Anterior cingulate cortex (tissue), 58 donors: ENCODE measurements around the gene CLIC5.

Experiments used
- DNase-seq, 58 donors: peaks; one replicate each; lab custom pipeline; 2025; lab: John Stamatoyannopoulos, UW

Gene CLIC5

DNA sequence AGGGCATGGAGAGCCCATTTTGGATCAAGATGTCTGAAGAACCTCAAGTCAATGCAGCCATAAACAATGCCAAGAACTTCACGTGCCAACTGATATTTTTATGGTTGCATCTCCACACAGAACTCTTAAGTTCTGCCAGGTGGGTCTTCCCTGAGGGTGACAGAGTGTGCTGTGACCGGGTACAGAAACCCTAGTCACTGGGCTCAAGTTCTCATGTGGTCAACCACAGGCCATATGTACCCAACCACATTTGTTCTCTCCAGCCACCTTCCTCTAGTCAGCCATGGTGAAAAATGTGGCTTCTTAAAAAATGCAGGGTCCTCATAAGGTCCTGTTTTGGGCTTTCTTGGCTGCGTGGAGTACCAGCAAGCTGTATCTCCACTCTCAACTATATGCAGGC lies 48.9 kb downstream of the CLIC5 start:
- no peak for DNase-seq

DNA sequence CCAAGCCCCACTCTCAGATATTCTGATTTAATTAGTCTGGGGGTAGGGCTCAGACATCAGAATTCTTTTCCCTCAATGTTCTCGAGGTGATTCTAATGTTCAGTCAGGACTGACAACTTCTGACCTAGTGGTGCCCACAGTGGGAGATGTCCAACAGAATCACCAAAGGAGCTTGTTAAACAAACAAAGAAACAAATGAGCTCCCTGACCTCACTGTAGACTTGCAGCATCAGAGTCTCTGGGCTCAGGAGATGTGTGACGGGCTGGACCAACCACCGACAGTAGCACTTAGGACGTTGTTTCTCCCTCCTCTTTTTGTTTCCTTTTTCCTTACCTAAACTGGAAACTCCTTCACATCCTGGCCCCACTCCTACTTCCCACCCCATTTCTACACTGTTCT lies 49.3 kb downstream of the CLIC5 start:
- no peak for DNase-seq

DNA sequence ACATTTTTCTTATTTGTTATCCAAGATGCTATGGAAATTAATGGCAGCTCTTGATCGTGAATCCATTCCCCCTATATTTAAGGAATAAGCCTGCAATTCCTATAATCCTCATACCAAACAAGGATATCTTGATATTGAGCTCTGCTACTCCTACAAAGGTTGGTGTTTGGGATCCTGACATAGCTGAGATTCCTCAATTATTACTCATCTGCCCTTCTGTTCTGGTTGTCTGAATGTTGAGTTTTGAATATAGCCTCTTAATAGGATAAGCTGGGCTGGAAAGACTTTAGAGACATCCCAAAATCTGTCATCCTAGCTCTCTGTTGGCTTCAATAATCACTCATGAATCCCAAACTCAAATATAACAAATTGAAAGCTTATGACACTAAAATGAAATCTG lies 49.9 kb downstream of the CLIC5 start:
- no peak for DNase-seq

DNA sequence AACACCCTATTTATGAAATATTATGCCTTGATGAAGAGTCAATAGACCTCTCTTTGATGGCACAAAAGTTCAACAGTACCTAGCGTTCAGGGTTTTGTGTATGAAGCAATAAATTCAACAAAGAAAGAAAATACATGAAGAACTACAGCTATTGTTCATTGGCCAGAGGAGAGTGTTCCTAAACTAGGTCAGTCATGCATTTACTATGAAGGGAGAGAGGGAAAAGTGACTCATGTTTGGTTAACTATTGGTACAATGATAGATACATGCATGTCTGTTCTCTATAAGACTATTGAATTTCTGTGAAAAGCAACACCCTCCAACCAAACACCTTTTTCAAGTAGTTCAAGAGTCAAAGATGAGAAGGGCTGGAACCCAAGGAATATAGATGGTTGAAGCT lies 50.7 kb downstream of the CLIC5 start:
- DNase-seq = no peak

DNA sequence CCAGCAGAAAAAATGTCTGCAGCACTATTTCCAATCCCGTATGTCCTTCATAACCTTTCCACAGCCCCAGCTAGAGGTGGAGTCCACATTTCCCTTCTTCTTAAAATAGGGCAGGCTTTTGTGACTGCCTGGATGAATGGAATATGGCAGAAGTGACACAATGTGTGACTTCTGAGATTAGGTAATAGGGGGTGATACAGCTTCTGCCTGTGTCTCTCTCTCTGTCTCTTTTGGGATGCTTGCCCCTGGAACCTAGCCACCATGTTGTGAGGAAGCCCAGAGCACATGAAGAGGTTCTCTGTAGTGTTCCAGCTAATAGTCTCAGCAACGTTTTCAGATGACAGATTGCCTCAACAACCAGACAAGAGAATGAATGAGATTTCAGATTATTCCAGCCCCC lies 51.4 kb downstream of the CLIC5 start:
- no peak for DNase-seq

DNA sequence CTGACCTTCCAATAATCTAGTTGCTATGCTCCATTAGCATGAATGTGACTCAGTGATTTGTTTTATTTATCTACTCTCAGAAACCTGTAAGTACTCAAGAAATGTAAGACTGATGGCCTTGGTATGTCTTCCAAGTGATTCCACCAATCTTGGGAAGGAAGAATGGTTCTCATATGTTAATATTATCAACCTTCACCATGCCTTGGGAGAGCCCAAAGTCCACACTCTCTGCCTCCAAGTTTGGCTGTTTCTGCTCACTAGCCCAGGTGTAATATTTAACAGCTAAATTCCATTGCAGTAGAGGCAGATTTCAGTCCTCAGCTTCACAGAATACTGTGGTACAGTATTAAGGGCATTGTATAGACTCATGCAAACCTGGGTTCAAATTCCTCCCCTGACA lies 51.8 kb downstream of the CLIC5 start:
- DNase-seq = no peak

DNA sequence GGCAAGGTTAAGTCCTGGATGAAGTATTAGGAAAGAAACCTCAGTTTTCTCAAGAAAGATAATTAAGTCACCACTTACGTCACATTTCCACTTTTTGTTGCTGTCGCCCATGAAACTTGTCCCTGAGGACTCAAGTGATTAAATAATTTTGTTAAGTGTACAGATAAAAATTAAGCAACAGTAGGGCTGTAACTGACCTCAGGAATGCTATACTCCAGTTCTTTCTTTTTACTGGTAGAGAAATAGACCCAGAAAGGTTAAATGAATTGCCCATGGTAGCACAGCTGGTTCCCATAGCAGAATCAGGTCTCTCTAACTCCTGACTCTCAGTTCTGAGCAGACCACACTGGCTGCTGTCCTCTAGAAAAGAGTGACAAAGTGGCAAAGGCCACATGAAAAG lies 54.5 kb downstream of the CLIC5 start:
- DNase-seq = no peak

DNA sequence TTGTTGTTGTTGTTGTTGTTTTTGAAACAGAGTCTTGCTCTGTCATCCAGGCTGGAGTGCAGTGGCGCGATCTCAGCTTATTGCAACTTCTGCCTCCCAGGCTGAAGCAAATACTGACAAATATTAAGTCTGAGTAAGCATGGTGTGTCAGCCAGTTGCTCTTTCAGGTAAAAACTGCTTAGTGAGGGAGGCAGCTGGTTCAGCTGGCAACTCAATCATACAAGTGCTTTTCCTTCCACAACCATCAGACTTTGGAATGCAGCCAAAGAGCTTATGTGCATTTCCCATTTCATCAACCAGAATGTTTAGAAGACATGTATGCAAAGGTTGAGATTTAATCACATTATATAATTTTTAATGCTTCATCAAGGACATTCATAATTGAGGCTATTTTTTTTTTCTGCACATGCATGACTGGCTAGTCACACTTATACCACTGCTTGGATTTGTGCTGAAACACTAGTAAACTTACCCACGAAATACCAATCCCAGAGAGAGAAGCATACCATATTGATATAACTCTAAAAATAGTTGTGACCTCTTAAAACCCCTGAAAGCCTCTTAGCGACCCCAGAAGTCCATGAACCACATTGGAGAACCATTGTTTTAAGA lies 56.0 kb downstream of the CLIC5 start:
- DNase-seq = no peak

DNA sequence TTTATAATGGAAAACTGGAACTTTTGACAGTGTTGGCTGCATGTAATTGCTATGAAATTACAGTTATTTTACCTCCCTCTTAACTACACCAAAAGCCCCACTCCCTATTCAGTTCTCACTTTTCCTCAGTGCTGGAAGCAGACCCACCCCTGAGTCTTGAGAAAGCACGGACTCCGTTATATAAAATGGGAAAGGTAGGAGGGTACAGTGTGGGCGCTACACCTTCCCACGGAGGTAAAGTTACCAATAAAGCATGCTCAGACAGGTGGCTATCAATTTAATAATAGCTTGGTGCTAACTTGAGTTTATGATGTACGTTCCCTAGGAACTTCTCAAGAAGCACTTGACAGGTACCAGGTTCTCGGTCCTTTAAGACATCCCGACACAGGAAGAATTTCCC lies 59.0 kb downstream of the CLIC5 start:
- no peak for DNase-seq

DNA sequence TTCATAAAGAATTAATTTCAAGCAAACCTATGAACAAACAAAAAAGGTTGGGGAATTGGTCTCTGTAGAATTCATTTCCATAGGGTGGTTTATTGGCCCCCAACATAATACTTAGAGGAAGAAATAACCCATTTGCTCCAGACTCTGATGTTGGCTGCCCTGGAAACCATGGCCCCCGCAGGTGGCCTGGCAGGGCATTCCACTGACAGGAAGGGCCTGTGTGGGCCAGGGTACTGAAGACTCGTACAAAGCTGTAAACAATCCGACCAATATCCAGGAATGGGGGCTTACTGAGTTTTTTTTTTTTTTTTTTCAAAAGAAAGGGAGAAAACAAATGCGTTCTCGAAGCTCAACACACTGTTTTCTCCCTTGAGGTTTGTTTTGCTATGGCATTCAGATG lies 59.5 kb downstream of the CLIC5 start:
- DNase-seq = no peak

DNA sequence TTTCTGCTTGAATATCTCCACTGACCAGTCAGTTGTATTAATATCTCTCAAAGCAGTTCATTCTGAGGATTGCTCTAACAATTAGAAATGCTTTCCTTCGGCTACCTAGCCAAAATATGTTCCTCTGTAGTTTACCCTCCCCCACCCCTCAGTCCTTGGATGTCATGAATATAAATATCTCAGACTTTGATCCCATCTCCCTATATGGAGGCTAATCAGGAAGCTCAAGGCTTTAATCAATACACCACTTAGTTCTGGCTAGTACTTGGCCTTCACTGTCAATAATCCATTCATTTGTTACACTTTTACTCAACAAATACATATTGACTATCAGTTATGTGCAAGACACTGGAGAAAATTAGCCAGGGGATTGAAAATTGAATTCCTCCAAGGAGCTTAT lies 60.1 kb downstream of the CLIC5 start:
- DNase-seq = no peak

DNA sequence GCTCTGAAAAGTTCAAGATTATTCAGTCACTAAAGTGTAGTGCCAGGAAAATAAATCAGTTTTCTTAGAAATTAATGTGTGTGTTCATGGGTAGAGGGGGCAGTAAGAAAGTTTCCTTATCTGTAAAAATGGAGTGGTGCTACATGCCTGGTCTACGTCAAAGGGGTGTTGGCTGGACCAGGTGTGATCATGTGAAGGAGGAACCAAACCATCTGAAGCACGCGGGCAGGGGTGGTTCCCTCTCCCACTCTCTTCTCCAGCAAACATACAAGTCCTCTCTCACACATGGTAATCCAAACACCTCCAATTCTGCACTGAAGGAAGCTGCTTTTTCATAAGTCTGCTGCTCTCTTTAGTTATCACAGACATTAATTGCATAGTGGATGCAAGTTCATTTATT lies 63.1 kb downstream of the CLIC5 start:
- no peak for DNase-seq

DNA sequence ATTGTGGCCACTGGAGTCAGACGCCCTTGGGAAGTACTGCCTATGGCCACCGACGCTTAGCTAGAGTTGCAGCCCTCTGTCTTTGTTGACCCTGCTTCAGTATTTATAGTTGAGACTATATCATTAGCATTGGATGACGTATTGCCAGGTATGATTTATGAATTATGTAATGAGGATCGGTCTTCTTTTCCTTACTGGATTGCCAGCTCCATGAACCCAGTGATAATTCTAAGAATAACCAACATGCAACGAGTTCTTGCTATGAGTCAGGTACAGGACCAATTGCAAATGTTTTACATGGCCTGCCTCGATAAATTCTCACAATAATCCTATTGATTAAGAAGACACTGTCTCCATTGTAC lies 63.5 kb downstream of the CLIC5 start:
- DNase-seq = no peak

DNA sequence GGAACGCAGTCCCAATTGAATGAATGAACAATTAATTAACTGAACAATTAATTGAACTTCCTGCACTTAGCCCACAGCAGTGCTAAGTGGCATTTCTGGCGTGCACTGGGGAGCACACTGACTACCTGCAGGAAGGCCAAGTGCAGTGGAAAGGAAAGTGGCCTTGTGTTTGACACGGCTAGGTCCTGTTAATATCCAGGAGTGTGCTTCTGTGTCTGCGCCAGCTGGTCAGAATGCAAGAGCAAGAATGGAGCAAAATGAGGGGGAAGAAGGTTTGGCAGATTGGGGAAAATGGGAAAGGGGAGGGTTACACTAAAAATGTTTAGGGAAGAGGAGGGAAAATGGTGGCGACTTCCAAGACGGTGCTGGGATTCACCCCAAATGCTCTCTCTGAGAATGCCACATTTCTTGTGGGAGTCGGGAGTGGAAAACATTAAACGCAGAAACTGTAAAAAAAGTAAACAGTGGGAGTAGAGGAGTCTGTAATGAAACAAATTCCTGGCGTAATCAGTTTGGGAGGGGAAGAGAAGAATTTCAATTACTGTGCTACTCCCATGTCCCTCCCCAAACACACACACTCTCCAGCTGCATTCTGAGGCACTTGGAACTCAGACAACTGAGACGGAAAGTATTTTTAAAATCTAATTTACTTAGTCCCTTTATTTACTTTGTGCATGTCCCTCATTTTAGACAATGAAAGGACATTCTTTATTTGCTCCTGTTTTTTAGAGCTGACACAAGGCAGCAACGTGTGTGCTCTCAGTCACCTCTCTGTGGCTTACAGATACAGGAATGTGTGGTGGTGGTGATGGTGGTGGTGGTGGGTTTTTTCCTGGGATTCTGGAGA lies 64.1 kb downstream of the CLIC5 start:
- no peak for DNase-seq

DNA sequence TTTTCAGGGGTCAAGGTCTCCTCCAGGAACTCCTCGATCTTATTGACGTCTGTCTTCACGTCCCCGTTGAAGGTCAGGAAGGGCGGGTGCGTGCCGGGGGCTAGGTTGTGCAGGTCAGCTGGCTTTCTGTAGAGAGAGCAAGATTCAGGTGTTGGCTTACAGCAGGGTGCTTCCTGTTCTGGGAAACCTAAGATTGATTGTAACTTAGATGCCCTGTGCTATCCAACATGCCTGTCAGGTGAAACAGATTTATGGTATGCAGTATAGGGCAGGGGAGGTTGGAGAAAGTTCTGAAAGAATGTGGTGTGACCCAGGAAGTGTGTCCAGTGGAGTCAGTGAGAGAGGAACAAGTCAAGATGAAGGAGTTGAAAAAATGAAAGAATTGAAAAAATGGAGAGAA lies 66.4 kb downstream of the CLIC5 start:
- DNase-seq = no peak

DNA sequence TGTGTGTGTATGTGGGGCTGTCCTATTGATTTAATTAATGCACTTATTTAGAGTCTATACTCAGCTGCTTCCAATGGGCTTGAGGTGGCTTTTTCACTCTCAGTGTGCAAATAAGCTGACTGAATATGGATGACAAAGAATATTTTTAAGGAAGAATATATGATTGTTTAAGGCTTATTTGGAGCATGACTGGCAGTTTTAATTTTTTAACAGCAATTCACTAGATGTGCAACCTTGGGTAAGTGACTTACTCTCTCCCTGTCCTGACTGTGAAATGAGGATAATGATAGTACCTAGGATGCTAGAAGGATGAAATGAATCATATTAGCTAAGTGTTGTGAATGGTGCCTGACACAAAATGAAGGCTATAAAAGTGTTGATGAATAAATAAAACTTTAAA lies 67.9 kb downstream of the CLIC5 start:
- no peak for DNase-seq

DNA sequence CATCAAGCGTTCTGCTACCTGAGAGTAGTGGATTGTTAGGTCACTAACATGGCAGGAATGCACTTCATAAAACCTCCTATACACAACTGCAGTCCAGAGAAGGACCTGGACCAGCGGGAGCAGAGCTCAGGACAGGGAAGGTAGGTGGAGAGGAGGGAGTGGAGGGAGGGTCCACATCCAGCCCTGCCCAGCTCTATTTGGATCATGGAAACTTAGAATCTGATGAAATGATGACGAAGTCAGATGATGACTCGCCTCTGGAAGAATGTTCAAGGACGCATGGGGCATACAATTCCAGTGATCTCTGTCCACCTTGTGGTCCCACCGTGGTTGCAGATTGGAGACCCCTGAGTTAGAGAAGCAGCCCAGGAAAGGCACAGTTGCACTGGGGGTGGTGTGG lies 68.8 kb downstream of the CLIC5 start:
- DNase-seq = no peak

DNA sequence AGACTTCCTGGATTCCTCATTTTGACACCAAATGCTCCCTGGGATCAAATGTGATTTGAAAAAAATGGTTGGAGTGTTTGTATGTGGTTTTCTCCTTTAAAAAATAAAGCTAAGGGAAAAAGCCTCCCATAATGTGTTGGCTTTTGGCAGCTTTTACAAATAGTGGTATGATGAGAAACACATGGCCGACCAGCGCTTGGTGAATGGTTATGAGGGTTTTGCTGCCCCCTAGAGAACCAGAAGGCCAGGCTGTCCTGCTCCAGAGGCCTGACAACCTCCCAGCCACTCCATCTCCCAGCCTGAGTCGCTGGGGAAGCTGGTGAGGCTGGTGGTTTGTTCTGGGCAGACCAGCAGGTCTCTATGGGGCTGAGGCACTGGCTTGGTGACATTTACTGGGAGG lies 69.3 kb downstream of the CLIC5 start:
- DNase-seq = no peak

DNA sequence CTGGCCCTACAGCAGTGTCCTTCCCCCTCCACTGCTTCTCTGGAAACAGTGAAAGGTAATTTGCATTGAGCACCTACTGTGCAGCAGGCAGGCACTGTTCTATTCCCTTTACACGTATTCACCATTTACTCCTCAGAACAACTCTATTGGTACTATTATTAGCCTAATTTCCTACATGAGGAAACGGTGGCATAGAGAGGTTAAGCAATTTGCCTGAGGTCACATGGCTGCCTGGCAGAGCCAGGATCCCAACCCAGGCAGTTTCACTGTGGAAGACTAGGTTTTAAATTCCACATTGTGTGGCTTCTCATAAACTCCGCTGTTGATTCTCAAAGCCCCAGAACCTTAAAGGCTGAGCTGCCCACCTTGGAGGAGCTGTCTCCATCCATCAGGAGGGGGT lies 72.7 kb downstream of the CLIC5 start:
- DNase-seq = no peak

DNA sequence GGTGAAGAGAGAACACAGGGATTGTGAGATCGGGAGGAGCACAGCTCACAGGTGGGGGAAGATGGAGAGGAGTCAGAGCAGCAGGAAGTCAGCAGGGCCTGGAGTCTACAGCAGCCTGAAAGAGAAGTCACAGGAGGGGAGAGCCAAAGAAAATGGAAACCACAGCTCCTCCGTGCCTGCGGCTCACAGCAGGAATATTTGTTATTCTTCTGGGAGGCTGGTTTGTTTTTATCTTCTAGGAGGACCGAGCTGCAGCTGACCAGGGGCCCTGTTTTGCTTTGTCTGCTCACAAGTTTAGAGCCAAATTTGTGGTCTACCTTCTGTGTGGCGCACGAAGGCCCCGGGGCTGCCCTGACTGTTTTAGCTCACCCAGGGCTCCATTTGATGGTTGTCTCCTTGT lies 81.8 kb downstream of the CLIC5 start:
- DNase-seq = no peak

DNA sequence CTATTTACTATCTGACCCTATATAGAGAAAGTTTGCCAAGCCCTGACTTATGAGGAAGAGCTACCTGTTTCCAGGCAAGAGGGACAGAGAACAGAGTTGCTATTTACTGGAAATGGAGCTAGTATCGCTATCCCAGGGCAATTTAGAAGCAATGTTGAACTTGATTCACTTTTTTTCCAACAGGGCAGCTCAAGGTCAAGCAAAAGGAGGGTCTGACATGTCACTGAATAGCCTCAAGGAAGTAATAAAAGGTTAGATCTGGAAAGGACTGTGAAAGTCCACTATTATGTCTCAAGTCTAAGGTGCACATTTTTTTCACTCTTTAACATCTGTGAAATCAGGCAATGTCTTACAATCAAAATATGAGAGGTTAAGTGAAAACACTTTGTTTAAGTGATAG lies 84.4 kb downstream of the CLIC5 start:
- DNase-seq = no peak

DNA sequence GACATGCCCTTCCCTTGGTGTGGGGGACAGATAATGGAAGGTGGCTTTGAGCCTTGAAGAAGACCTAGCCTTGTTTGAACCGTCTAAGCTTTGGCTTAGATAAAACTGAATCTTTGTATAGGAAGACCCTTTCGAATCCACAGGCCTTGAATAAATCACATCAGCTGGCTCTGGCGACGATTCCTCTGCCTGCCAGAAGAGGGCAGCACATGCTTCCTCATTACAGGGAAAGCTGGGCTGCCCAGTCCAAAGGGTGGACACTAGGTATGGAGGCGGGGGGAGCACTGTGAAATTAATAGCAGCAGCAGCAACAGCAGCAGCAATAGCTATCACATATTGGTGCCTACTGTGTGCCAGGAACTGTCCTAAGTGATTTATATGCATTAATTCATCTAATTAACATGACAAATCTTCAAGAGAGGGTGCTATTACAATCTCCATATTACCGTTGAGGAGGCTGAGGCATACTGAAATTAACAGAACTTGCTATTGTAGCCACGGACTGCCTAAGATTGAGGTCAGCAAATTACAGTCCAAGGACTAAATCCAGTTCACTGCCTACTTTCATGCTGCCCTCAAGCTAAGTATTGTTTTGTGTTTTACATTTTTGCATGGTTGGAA lies 85.1 kb downstream of the CLIC5 start:
- peak in 50 of 58 donors; percentile 4 to 69 (median 24) for DNase-seq
